Neural progenitor cell (in vitro differentiated cells): ENCODE data around the gene SEMA3G. TPM values are rescaled to one million over a fixed set of nuclear protein-coding genes. Genes with fewer than 3 reads are reported as not detected.

Experiments used
- DNase-seq: peaks from one replicate; pipeline ENCODE4 v3.0.0-alpha.2; 2016; ENCODE audit warnings: low spot score
- H2AFZ ChIP-seq: fragments of 200-600 bp; sonication (generic); replicated peaks from 2 replicates; pipeline ENCODE4 v1.6.1; 2016; ENCODE audit warnings: antibody characterized with exemption
- H3F3A ChIP-seq: fragments of 200-600 bp; sonication (generic); 2 replicates; pipeline ENCODE4 v1.6.1; 2016; ENCODE audit warnings: antibody characterized with exemption, low read depth
- H3K27ac ChIP-seq: fragments of 200-600 bp; sonication (generic); 2 replicates; pipeline ENCODE4 v1.5.1; 2016; ENCODE audit warnings: mild to moderate bottlenecking
- H3K27me3 ChIP-seq: fragments of 200-600 bp; sonication (generic); 2 replicates; pipeline ENCODE4 v1.6.1; 2016; ENCODE audit warnings: mild to moderate bottlenecking, moderate library complexity
- H3K36me3 ChIP-seq: fragments of 200-600 bp; sonication (generic); 2 replicates; pipeline ENCODE4 v1.5.1; 2016
- H3K4me1 ChIP-seq: fragments of 200-600 bp; sonication (generic); 2 replicates; pipeline ENCODE4 v1.6.1; 2016; ENCODE audit warnings: mixed run types
- H3K4me2 ChIP-seq: fragments of 200-600 bp; sonication (generic); 2 replicates; pipeline ENCODE4 v1.6.1; 2016
- H3K4me3 ChIP-seq: fragments of 200-600 bp; sonication (generic); 2 replicates; pipeline ENCODE4 v1.5.1; 2016
- H3K79me2 ChIP-seq: fragments of 200-600 bp; sonication (generic); 2 replicates; pipeline ENCODE4 v1.6.1; 2016; ENCODE audit warnings: low read depth
- H3K9ac ChIP-seq: fragments of 200-600 bp; sonication (generic); 2 replicates; pipeline ENCODE4 v1.6.1; 2016
- H3K9me3 ChIP-seq: fragments of 200-600 bp; sonication (generic); 2 replicates; pipeline ENCODE4 v1.5.1; 2016; ENCODE audit warnings: low read depth
- H4K20me1 ChIP-seq: fragments of 200-600 bp; sonication (generic); 2 replicates; pipeline ENCODE4 v1.6.1; 2016; ENCODE audit warnings: low read depth
- H3K27ac Mint-ChIP-seq: 3 replicates; pipeline ENCODE4 v1.8.0; 2021; ENCODE audit warnings: mixed read lengths
- H3K27me3 Mint-ChIP-seq: 2 replicates; pipeline ENCODE4 v1.8.0; 2022; ENCODE audit warnings: low read depth, mild to moderate bottlenecking, inconsistent platforms, moderate library complexity, mixed read lengths; ENCODE audit not compliant: insufficient read depth
- H3K36me3 Mint-ChIP-seq: 3 replicates; pipeline ENCODE4 v1.8.0; 2021; ENCODE audit warnings: mixed read lengths
- H3K4me1 Mint-ChIP-seq: 3 replicates; pipeline ENCODE4 v1.8.0; 2021; ENCODE audit warnings: mixed read lengths
- H3K4me3 Mint-ChIP-seq: 3 replicates; pipeline ENCODE4 v1.8.0; 2021; ENCODE audit warnings: mild to moderate bottlenecking, moderate library complexity, mixed read lengths
- H3K9me3 Mint-ChIP-seq: 3 replicates; pipeline ENCODE4 v1.8.0; 2020; ENCODE audit warnings: mixed read lengths
- CTCF ChIP-seq: fragments of 200-600 bp; sonication (generic); IDR thresholded peaks from 2 replicates; pipeline ENCODE4 v1.5.1; 2017; ENCODE audit warnings: antibody characterized with exemption, mild to moderate bottlenecking
- EZH2 ChIP-seq: fragments of 200-600 bp; sonication (generic); IDR thresholded peaks from 2 replicates; pipeline ENCODE4 v1.6.1; 2017; ENCODE audit warnings: antibody characterized with exemption, mild to moderate bottlenecking, moderate library complexity
- EZH2phosphoT487 ChIP-seq: fragments of 200-600 bp; sonication (generic); IDR thresholded peaks from 2 replicates; pipeline ENCODE4 v1.6.1; 2017; ENCODE audit warnings: antibody characterized with exemption
- total RNA-seq: library from RNA; depleted of rRNA; stranded (reverse); fragments of >200 nt; gene quantifications from 2 replicates; pipeline ENCODE4 v1.2.3, GENCODE V29; 2015; ENCODE audit warnings: low replicate concordance

The SEMA3G gene
- total RNA-seq, 1 donor from 2014 or later = 0.79 TPM

- Histone ChIP-seq H3K4me3 (no peak overlapping the region), H3K27me3 (no peaks in the 10 kb centered on the region), H4K20me1 (peaks cover 12% of the 10 kb centered on the region), H3K79me2 (no peaks in the 10 kb centered on the region), H2AFZ (no peak overlapping the region), H3K27ac (no peak overlapping the region), H3K9me3 (no peaks in the 10 kb centered on the region), H3K4me2 (no peak overlapping the region), H3K36me3 (no peaks in the 10 kb centered on the region), H3F3A (no peaks in the 10 kb centered on the region), H3K9ac (no peak overlapping the region), H3K4me1 (no peaks in the 10 kb centered on the region)
- Mint-ChIP-seq H3K4me3 (no peak overlapping the region), H3K27ac (no peak overlapping the region), H3K9me3 (no peaks in the 10 kb centered on the region), H3K27me3 (no peaks in the 10 kb centered on the region), H3K4me1 (peaks cover 17% of the 10 kb centered on the region), H3K36me3 (peaks cover 40% of the 10 kb centered on the region)
- TF ChIP-seq EZH2phosphoT487 (no peak), CTCF (no peak), EZH2 (no peak)
- DNase-seq = no peak
Measured at GRCh38 chr3:52479877-52480575, 35.1 kb upstream of the SEMA3G start.

- Histone ChIP-seq H3K9ac (no peak overlapping the region), H3K36me3 (no peaks in the 10 kb centered on the region), H3K27me3 (no peaks in the 10 kb centered on the region), H3K9me3 (no peaks in the 10 kb centered on the region), H3K79me2 (no peaks in the 10 kb centered on the region), H2AFZ (no peak overlapping the region), H3F3A (no peaks in the 10 kb centered on the region), H3K4me2 (no peak overlapping the region), H3K4me3 (no peak overlapping the region), H4K20me1 (peaks cover 12% of the 10 kb centered on the region), H3K27ac (no peak overlapping the region), H3K4me1 (no peaks in the 10 kb centered on the region)
- Mint-ChIP-seq H3K27ac (no peak overlapping the region), H3K36me3 (peaks cover 43% of the 10 kb centered on the region), H3K27me3 (no peaks in the 10 kb centered on the region), H3K4me3 (no peak overlapping the region), H3K4me1 (peaks cover 11% of the 10 kb centered on the region), H3K9me3 (no peaks in the 10 kb centered on the region)
- TF ChIP-seq EZH2 = no peak
- TF ChIP-seq CTCF = no peak
- TF ChIP-seq EZH2phosphoT487 = no peak
- DNase-seq = no peak
Measured at GRCh38 chr3:52479037-52479876, 34.4 kb upstream of the SEMA3G start.

- no peaks in the 10 kb centered on the region for H3F3A ChIP-seq
- no peak for DNase-seq
- H4K20me1 ChIP-seq = peaks cover 12% of the 10 kb centered on the region
- H3K4me3 Mint-ChIP-seq = no peak overlapping the region
- no peaks in the 10 kb centered on the region for H3K9me3 ChIP-seq
- no peaks in the 10 kb centered on the region for H3K27me3 ChIP-seq
- no peaks in the 10 kb centered on the region for H3K4me1 ChIP-seq
- no peaks in the 10 kb centered on the region for H3K79me2 ChIP-seq
- peaks cover 40% of the 10 kb centered on the region for H3K36me3 Mint-ChIP-seq
- H3K36me3 ChIP-seq = peaks cover 5% of the 10 kb centered on the region
- H3K27ac Mint-ChIP-seq = no peak overlapping the region
- H3K4me2 ChIP-seq = no peak overlapping the region
- TF ChIP-seq EZH2 (no peak), CTCF (no peak), EZH2phosphoT487 (no peak)
- no peak overlapping the region for H3K4me3 ChIP-seq
- H2AFZ ChIP-seq = no peak overlapping the region
- no peak overlapping the region for H3K27ac ChIP-seq
- no peak overlapping the region for H3K9ac ChIP-seq
- peaks cover 3% of the 10 kb centered on the region for H3K4me1 Mint-ChIP-seq
- H3K27me3 Mint-ChIP-seq = no peaks in the 10 kb centered on the region
- no peaks in the 10 kb centered on the region for H3K9me3 Mint-ChIP-seq
Measured at GRCh38 chr3:52477796-52478095, 32.8 kb upstream of the SEMA3G start.
